Measurements from ENCODE around the gene CDADC1. TPM values are rescaled to one million over a fixed set of nuclear protein-coding genes. Genes with fewer than 3 reads are reported as not detected.
A peak's percentile ranks its signal among the peaks of the same experiment; 100 is the strongest.

The CDADC1 gene
- total and polyA plus RNA-seq, 2 of the 13 experiments (the other 11 are each of a cell fraction or from before 2014, with no cell fraction given) = 2.4 to 9.0 TPM

DNA sequence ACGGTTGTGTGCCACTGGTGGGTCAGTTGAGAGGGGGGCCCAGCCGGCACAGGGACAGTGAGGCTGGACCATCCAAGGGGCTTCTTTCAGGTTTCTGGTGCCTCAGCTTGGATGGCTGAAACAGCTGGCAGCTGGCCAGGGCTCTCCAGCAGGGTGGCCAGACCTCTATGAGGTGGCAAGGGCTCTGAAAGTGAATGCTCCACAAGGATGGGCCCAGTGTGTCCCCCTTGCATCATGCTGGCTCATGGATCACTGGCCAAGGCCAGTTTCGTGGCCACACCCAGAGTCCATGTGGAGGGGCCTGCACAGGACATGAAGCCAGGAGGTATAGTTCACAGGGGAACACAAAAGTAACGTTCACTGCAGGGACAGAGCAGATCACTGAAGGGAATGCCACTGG is 49.6 kb downstream of the CDADC1 start:
- Histone ChIP-seq H3K4me2 (ENCODE audit: low read depth, low read length) (peak overlapping the region; percentile 46; the same call in 1 of the 2 replicates), H3K27ac (ENCODE audit: extremely low read length, insufficient read depth, low read length) (peak overlapping the region; percentile 46), H3K9me3 (ENCODE audit: low read length) (no peaks in the 10 kb centered on the region), H4K20me1 (ENCODE audit: insufficient read depth, low read length) (no peaks in the 10 kb centered on the region), H3K4me1 (ENCODE audit: insufficient read depth, low read length) (peaks cover 71% of the 10 kb centered on the region), H2AFZ (ENCODE audit: low read length) (no peak overlapping the region), H3K9ac (ENCODE audit: insufficient read depth, low read depth, low read length) (no peak overlapping the region), H3K36me3 (replicated peaks in 1 of 2; ENCODE audit: control insufficient read depth in 1 of 2, insufficient read depth in 2 of 2, low read length in 2 of 2) (no peaks in the 10 kb centered on the region), H3K27me3 (ENCODE audit: control insufficient read depth in 1 of 2, insufficient read depth in 2 of 2, low read length in 2 of 2) (no peaks in the 10 kb centered on the region), H3K4me3 (replicated peaks in 1 of 3; ENCODE audit: insufficient read depth in 1 of 3, low read depth in 2 of 3, low read length in 3 of 3) (no peak overlapping the region; a peak in 1 of 6 replicates), H3K79me2 (ENCODE audit: insufficient read depth, low read length) (no peaks in the 10 kb centered on the region)
- ChIA-PET POLR2A (no interaction called here), CTCF (ENCODE audit: low intra/inter-chr PET ratio, low total read pairs) (no interaction called here)
- ATAC-seq (peak; percentile 14), FAIRE-seq (no peak), DNase-seq (ENCODE audit: low spot score) (peak; percentile 33)
- 57% methylated on average over 3 of the region's 4 CpGs for WGBS (ENCODE audit: low lambda C conversion rate)
- intact Hi-C loops (cut with micrococcal nuclease; ENCODE audit: unreplicated experiment) = no loop called here
- in situ Hi-C loops (cut with HindIII; ENCODE audit: extremely low pct_ligation_motif_present, low pct_unique_long_range_greater_than_20kb) = no loop called here
- BruUV-seq (replicated peaks) = no TSS peak
- no peak for TF ChIP-seq SIN3B (IDR thresholded peaks at IDR 0.05; ENCODE audit: low read length)
- TF ChIP-seq HNF4A (CRISPR knock-in tag; IDR thresholded peaks at IDR 0.05) = peak; percentile 60
- TF ChIP-seq, protein P1, sequence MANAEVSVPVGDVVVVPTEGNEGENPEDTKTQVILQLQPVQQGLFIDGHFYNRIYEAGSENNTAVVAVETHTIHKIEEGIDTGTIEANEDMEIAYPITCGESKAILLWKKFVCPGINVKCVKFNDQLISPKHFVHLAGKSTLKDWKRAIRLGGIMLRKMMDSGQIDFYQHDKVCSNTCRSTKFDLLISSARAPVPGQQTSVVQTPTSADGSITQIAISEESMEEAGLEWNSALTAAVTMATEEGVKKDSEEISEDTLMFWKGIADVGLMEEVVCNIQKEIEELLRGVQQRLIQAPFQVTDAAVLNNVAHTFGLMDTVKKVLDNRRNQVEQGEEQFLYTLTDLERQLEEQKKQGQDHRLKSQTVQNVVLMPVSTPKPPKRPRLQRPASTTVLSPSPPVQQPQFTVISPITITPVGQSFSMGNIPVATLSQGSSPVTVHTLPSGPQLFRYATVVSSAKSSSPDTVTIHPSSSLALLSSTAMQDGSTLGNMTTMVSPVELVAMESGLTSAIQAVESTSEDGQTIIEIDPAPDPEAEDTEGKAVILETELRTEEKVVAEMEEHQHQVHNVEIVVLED (CRISPR knock-in tag; IDR thresholded peaks at IDR 0.05; ENCODE audit: borderline replicate concordance) = no peak
- TF ChIP-seq MTA1 (CRISPR knock-in tag; IDR thresholded peaks at IDR 0.05; ENCODE audit: borderline replicate concordance) = no peak
- no peak for TF ChIP-seq GABPB1 (CRISPR knock-in tag; IDR thresholded peaks at IDR 0.05)
- TF ChIP-seq DPF2 (CRISPR knock-in tag; IDR thresholded peaks at IDR 0.05; ENCODE audit: borderline replicate concordance, low read depth) = no peak
- peak; percentile 26; the same call in 1 of the 2 replicates for TF ChIP-seq GATAD2A (CRISPR knock-in tag; IDR thresholded peaks at IDR 0.05)
- peak; percentile 51 for TF ChIP-seq ZNF687 (CRISPR knock-in tag; IDR thresholded peaks at IDR 0.05)
- TF ChIP-seq ZFY (CRISPR knock-in tag; IDR thresholded peaks at IDR 0.05) = peak; percentile 59
- TF ChIP-seq ZNF34 (CRISPR knock-in tag; IDR thresholded peaks at IDR 0.05; ENCODE audit: borderline replicate concordance) = no peak
- no peak for TF ChIP-seq ELF4 (CRISPR knock-in tag; IDR thresholded peaks at IDR 0.05; ENCODE audit: borderline replicate concordance)
- no peak for TF ChIP-seq NBN (conservative IDR thresholded peaks at IDR 0.05)
- TF ChIP-seq AKAP8 (CRISPR knock-in tag; IDR thresholded peaks at IDR 0.05) = no peak
- TF ChIP-seq ZNF644 (CRISPR knock-in tag; IDR thresholded peaks at IDR 0.05; ENCODE audit: low read depth) = peak; percentile 68; the same call in 1 of the 2 replicates
- peak; percentile 39; the same call in 1 of the 2 replicates for TF ChIP-seq MYC (CRISPR knock-in tag; IDR thresholded peaks at IDR 0.05; ENCODE audit: borderline replicate concordance)
- no peak for TF ChIP-seq NFYB (CRISPR knock-in tag; IDR thresholded peaks at IDR 0.05)
- no peak for TF ChIP-seq MAFF (IDR thresholded peaks at IDR 0.05; ENCODE audit: low read depth, low read length)
- no peak for TF ChIP-seq ZNF317 (CRISPR knock-in tag; IDR thresholded peaks at IDR 0.05)
- 0 out of 2 replicates have a peak, but pooled peaks have one; percentile 3 for TF ChIP-seq SAP130 (CRISPR knock-in tag; IDR thresholded peaks at IDR 0.05; ENCODE audit: low read depth)
- no peak for TF ChIP-seq PHB2 (IDR thresholded peaks at IDR 0.05; ENCODE audit: partially characterized antibody)
- TF ChIP-seq, protein P2, sequence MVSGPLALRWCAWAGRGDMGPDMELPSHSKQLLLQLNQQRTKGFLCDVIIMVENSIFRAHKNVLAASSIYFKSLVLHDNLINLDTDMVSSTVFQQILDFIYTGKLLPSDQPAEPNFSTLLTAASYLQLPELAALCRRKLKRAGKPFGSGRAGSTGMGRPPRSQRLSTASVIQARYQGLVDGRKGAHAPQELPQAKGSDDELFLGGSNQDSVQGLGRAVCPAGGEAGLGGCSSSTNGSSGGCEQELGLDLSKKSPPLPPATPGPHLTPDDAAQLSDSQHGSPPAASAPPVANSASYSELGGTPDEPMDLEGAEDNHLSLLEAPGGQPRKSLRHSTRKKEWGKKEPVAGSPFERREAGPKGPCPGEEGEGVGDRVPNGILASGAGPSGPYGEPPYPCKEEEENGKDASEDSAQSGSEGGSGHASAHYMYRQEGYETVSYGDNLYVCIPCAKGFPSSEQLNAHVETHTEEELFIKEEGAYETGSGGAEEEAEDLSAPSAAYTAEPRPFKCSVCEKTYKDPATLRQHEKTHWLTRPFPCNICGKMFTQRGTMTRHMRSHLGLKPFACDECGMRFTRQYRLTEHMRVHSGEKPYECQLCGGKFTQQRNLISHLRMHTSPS (CRISPR knock-in tag; IDR thresholded peaks at IDR 0.05; ENCODE audit: low read depth) = no peak

Measured in HepG2 (cell line).